HepG2 (cell line): ENCODE results near the gene C1QTNF1. TPM values are rescaled to one million over a fixed set of nuclear protein-coding genes. Genes with fewer than 3 reads are reported as not detected.

ENCODE experiments used
- MAFK ChIP-seq, 2 experiments: IDR thresholded peaks in 1 of 2; conservative IDR thresholded peaks in 1 of 2; 2 replicates each; pipeline ENCODE4 v1.6.1; 2011; ENCODE audit warnings: improper control_type of control experiment in 2 of 2, low read length in 2 of 2
- NFE2L1 ChIP-seq: sonication (generic); formaldehyde crosslinking; IDR thresholded peaks from 2 replicates; pipeline ENCODE4 v1.4.0; 2020; ENCODE audit warnings: missing genetic modification reagents, mild to moderate bottlenecking, borderline replicate concordance
- PRDM4 ChIP-seq: sonication (generic); formaldehyde crosslinking; IDR thresholded peaks from 2 replicates; pipeline ENCODE4 v1.9.0; 2021; ENCODE audit warnings: missing genetic modification reagents, borderline replicate concordance
- SALL1 ChIP-seq: sonication (generic); formaldehyde crosslinking; IDR thresholded peaks from 2 replicates; pipeline ENCODE4 v1.8.0; 2022; ENCODE audit warnings: mild to moderate bottlenecking, missing genetic modification reagents
- ZFP1 ChIP-seq: IDR thresholded peaks from 2 replicates; pipeline ENCODE4 v1.6.1; 2016
- ZNF414 ChIP-seq: sonication (generic); formaldehyde crosslinking; IDR thresholded peaks from 2 replicates; pipeline ENCODE4 v1.5.0; 2020; ENCODE audit warnings: missing genetic modification reagents
- ZNF574 ChIP-seq: sonication (generic); formaldehyde crosslinking; IDR thresholded peaks from 2 replicates; pipeline ENCODE4 v1.4.0; 2020; ENCODE audit warnings: missing genetic modification reagents
- ZNF644 ChIP-seq: IDR thresholded peaks from 2 replicates; pipeline ENCODE4 v1.6.1; 2016; ENCODE audit warnings: low read depth
- polyA plus RNA-seq, 8 experiments: library from polyadenylated mRNA; depleted of rRNA in 3 of 8; stranded (reverse) in 7 of 8; unstranded in 1 of 8; fragments of >200 nt; fragmentation: Illumina TruSeq in 4 of 8; extraction: Trizol in 4 of 8; gene quantifications; 2 replicates each; pipeline versions ENCODE4 v1.2.1 to v1.2.3, GENCODE V29; 2011 to 2016; ENCODE audit warnings: low read depth in 4 of 8, missing spikeins in 1 of 8, mixed read lengths in 1 of 8; ENCODE audit not compliant: insufficient read depth in 1 of 8
- total RNA-seq, 5 experiments: library from RNA; depleted of rRNA; stranded (reverse); fragments of >200 nt; fragmentation: Illumina TruSeq; extraction: Trizol; gene quantifications; 2 replicates each; pipeline ENCODE4 v1.2.3, GENCODE V29; 2016; ENCODE audit warnings: low read depth in 1 of 5
- TF ChIP-seq, protein P1 (sequence below): sonication (generic); formaldehyde crosslinking; IDR thresholded peaks from 2 replicates; pipeline ENCODE4 v1.5.1; 2020; ENCODE audit warnings: mild to moderate bottlenecking, missing genetic modification reagents, moderate library complexity
- TF ChIP-seq, protein P2 (sequence below): sonication (generic); formaldehyde crosslinking; IDR thresholded peaks from 2 replicates; pipeline ENCODE4 v1.4.0; 2020; ENCODE audit warnings: missing genetic modification reagents
- TF ChIP-seq, protein P3 (sequence below): sonication (generic); formaldehyde crosslinking; conservative IDR thresholded peaks from 2 replicates; pipeline ENCODE4 v1.8.0; 2022; ENCODE audit warnings: missing genetic modification reagents
- TF ChIP-seq, protein P4 (sequence below): sonication (generic); formaldehyde crosslinking; IDR thresholded peaks from 2 replicates; pipeline ENCODE4 v1.8.1; 2023; ENCODE audit warnings: mild to moderate bottlenecking, missing genetic modification reagents

The C1QTNF1 gene
- total and polyA plus RNA-seq, 2 of the 13 experiments (the other 11 are each of a cell fraction or from before 2014, with no cell fraction given): 0.18 to 0.86 TPM

DNA sequence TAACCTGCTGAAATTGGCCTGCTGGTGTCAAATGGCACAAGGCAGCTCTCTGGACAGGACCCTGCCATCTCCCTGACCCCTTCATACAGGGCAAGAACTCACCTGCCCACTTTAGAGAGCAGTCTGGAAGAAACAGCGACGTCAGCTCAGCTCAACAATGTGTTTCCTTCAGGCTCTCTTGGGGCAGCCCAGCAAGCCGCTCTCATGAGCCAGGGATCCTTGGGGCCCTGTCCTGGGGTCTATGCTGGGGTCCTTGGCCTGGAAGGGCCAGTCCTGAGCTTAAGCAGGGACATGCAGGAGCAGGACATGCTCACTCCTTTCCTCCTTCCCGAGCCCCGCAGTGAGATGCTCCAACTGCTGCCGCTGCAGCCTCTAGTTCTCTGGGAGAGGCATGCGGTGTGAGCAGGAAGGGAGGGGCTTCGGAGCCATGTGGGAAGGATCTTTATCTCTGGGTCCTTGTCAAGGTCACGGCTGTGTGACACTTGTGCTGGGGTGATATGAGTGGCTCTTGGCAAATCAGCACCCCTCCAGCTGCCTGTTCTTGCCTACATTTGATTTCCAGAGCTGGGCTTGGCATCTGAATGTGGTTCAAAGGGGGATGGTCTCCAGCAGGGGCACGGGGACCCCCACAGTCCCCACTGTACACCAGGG is 3.4 kb downstream of the C1QTNF1 start (continued):
- TF ChIP-seq, protein P1, sequence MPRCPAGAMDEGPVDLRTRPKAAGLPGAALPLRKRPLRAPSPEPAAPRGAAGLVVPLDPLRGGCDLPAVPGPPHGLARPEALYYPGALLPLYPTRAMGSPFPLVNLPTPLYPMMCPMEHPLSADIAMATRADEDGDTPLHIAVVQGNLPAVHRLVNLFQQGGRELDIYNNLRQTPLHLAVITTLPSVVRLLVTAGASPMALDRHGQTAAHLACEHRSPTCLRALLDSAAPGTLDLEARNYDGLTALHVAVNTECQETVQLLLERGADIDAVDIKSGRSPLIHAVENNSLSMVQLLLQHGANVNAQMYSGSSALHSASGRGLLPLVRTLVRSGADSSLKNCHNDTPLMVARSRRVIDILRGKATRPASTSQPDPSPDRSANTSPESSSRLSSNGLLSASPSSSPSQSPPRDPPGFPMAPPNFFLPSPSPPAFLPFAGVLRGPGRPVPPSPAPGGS (CRISPR knock-in tag): peak; percentile 75
- 0 out of 2 replicates have a peak, but pooled peaks have one; percentile 27 for TF ChIP-seq ZNF644 (CRISPR knock-in tag)
- no peak for TF ChIP-seq PRDM4 (CRISPR knock-in tag)
- TF ChIP-seq ZNF414: no peak
- no peak for TF ChIP-seq ZNF574 (CRISPR knock-in tag)
- no peak for TF ChIP-seq MAFK (conservative IDR thresholded peaks at IDR 0.05 in 1 of 2, IDR thresholded peaks at IDR 0.05 in 1 of 2; ENCODE audit: low read length in 2 of 2)
- TF ChIP-seq ZFP1 (CRISPR knock-in tag): peak; percentile 86
- TF ChIP-seq, protein P2, sequence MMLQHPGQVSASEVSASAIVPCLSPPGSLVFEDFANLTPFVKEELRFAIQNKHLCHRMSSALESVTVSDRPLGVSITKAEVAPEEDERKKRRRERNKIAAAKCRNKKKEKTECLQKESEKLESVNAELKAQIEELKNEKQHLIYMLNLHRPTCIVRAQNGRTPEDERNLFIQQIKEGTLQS (CRISPR knock-in tag): peak; percentile 17
- TF ChIP-seq NFE2L1 (CRISPR knock-in tag): no peak
- TF ChIP-seq, protein P3, sequence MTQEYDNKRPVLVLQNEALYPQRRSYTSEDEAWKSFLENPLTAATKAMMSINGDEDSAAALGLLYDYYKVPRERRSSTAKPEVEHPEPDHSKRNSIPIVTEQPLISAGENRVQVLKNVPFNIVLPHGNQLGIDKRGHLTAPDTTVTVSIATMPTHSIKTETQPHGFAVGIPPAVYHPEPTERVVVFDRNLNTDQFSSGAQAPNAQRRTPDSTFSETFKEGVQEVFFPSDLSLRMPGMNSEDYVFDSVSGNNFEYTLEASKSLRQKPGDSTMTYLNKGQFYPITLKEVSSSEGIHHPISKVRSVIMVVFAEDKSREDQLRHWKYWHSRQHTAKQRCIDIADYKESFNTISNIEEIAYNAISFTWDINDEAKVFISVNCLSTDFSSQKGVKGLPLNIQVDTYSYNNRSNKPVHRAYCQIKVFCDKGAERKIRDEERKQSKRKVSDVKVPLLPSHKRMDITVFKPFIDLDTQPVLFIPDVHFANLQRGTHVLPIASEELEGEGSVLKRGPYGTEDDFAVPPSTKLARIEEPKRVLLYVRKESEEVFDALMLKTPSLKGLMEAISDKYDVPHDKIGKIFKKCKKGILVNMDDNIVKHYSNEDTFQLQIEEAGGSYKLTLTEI (CRISPR knock-in tag): no peak
- peak; percentile 58 for TF ChIP-seq SALL1 (CRISPR knock-in tag)
- TF ChIP-seq, protein P4, sequence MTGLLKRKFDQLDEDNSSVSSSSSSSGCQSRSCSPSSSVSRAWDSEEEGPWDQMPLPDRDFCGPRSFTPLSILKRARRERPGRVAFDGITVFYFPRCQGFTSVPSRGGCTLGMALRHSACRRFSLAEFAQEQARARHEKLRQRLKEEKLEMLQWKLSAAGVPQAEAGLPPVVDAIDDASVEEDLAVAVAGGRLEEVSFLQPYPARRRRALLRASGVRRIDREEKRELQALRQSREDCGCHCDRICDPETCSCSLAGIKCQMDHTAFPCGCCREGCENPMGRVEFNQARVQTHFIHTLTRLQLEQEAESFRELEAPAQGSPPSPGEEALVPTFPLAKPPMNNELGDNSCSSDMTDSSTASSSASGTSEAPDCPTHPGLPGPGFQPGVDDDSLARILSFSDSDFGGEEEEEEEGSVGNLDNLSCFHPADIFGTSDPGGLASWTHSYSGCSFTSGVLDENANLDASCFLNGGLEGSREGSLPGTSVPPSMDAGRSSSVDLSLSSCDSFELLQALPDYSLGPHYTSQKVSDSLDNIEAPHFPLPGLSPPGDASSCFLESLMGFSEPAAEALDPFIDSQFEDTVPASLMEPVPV (CRISPR knock-in tag): 0 out of 2 replicates have a peak, but pooled peaks have one; percentile 63
